Natural killer cell (primary cell): ENCODE results near the gene ESR1. TPM values are rescaled to one million over a fixed set of nuclear protein-coding genes. Genes with fewer than 3 reads are reported as not detected.

Experiments used
- ATAC-seq, 3 donors: fragments of 150-1000 bp in 2 of 3; fragments of 200-7000 bp in 1 of 3; cut with Tn5 transposase; 1 replicate in 1 of 3; 2 replicates in 2 of 3; pipeline ENCODE4 v1.10.0; 2021; ENCODE audit warnings: mild to moderate bottlenecking in 2 of 3, moderate library complexity in 2 of 3
- DNase-seq, 2 donors: peaks; one replicate each; pipeline versions ENCODE4 v3.0.0 to v3.0.0-alpha.2; 2013 to 2021; ENCODE audit warnings: mixed read lengths in 1 of 2
- H3K27ac ChIP-seq: one replicate; pipeline ENCODE4 v1.5.1; 2013; ENCODE audit warnings: mild to moderate bottlenecking, low read length
- H3K27me3 ChIP-seq: one replicate; pipeline ENCODE4 v1.6.1; 2013; ENCODE audit warnings: low read length; ENCODE audit not compliant: control insufficient read depth, insufficient read depth
- H3K36me3 ChIP-seq: one replicate; pipeline ENCODE4 v1.6.1; 2013; ENCODE audit warnings: low read length; ENCODE audit not compliant: control insufficient read depth, insufficient read depth
- H3K4me1 ChIP-seq: one replicate; pipeline ENCODE4 v1.6.1; 2013; ENCODE audit warnings: low read length; ENCODE audit not compliant: control insufficient read depth, insufficient read depth
- H3K4me3 ChIP-seq: one replicate; pipeline ENCODE4 v1.5.1; 2013; ENCODE audit warnings: low read length
- H3K9me3 ChIP-seq: one replicate; pipeline ENCODE4 v1.6.1; 2013; ENCODE audit warnings: low read length; ENCODE audit not compliant: control insufficient read depth, insufficient read depth
- H3K27ac Mint-ChIP-seq, 2 donors: one replicate each; pipeline ENCODE4 v1.8.0; 2022; ENCODE audit warnings: mild to moderate bottlenecking in 2 of 2, mixed read lengths in 2 of 2, moderate library complexity in 1 of 2
- H3K27me3 Mint-ChIP-seq, 2 donors: one replicate each; pipeline ENCODE4 v1.8.0; 2022; ENCODE audit warnings: low read depth in 2 of 2, mixed read lengths in 2 of 2
- H3K36me3 Mint-ChIP-seq: one replicate; pipeline ENCODE4 v1.8.0; 2022; ENCODE audit warnings: mixed read lengths
- H3K4me1 Mint-ChIP-seq, 2 donors: one replicate each; pipeline ENCODE4 v1.8.0; 2022; ENCODE audit warnings: mixed read lengths in 2 of 2
- H3K4me3 Mint-ChIP-seq: one replicate; pipeline ENCODE4 v1.8.0; 2022; ENCODE audit warnings: mild to moderate bottlenecking, moderate library complexity, mixed read lengths
- H3K9me3 Mint-ChIP-seq, 2 donors: one replicate each; pipeline ENCODE4 v1.8.0; 2022; ENCODE audit warnings: mixed read lengths in 2 of 2
- CTCF ChIP-seq: fragments of 200-600 bp; IDR thresholded peaks from one replicate; pipeline ENCODE4 v1.8.0; 2022; ENCODE audit warnings: antibody characterized with exemption
- WGBS: methylation state at CpG from one replicate; pipeline ENCODE4 v1.1.7; 2013; ENCODE audit warnings: missing lambda C conversion rate; ENCODE audit not compliant: insufficient coverage; 5-methylcytosine and 5-hydroxymethylcytosine counted together
- intact Hi-C: fragments of 100-400 bp; cut with micrococcal nuclease; formaldehyde crosslinking; loops from one replicate; pipeline ENCODE4 v1.14.2; 2022
- total RNA-seq, 4 donors: library from RNA; stranded (reverse); fragments of 120-200 nt in 1 of 4; gene quantifications; one replicate each; pipeline versions ENCODE4 v1.2.3 to v1.2.4, GENCODE V29; 2013 to 2022

The ESR1 gene
- total RNA-seq, 3 donors from 2014 or later (not counting 1 experiment from before 2014, with no cell fraction given) = 0.11 to 0.64 (median 0.60) TPM

GRCh38 chr6:152078804-152079203 lies 271.3 kb downstream of the ESR1 start:
- Mint-ChIP-seq H3K27ac (no peak overlapping the region), H3K4me1 (no peaks in the 10 kb centered on the region), H3K36me3 (peaks cover 20% of the 10 kb centered on the region), H3K27me3 (peaks cover 15 to 31% of the 10 kb centered on the region in 2 donors), H3K4me3 (no peak overlapping the region), H3K9me3 (peaks cover 6 to 8% of the 10 kb centered on the region in 2 donors)
- TF ChIP-seq CTCF = no peak
- intact Hi-C loops = no loop called here
- ATAC-seq (no peak), DNase-seq (no peak)
- 96% methylated on average over 7 of the region's 7 CpGs for WGBS
- Histone ChIP-seq H3K4me1 (no peaks in the 10 kb centered on the region), H3K9me3 (peaks cover 2% of the 10 kb centered on the region), H3K4me3 (no peak overlapping the region), H3K27ac (no peak overlapping the region), H3K36me3 (no peaks in the 10 kb centered on the region), H3K27me3 (no peaks in the 10 kb centered on the region)

- H3K4me3 Mint-ChIP-seq = no peak overlapping the region
- no peak overlapping the region for H3K4me3 ChIP-seq
- H3K4me1 ChIP-seq = no peaks in the 10 kb centered on the region
Observed at GRCh38 chr6:152085451-152085921, 278.0 kb downstream of the ESR1 start.

GRCh38 chr6:152086223-152086873 lies 278.9 kb downstream of the ESR1 start:
- Histone ChIP-seq H3K27me3 (no peaks in the 10 kb centered on the region), H3K9me3 (no peaks in the 10 kb centered on the region), H3K27ac (no peak overlapping the region), H3K4me1 (no peaks in the 10 kb centered on the region), H3K4me3 (no peak overlapping the region), H3K36me3 (no peaks in the 10 kb centered on the region)
- no peak overlapping the region for H3K4me3 Mint-ChIP-seq
- no peaks in the 10 kb centered on the region for H3K9me3 Mint-ChIP-seq
- 92% methylated on average over 2 of the region's 3 CpGs for WGBS
- ATAC-seq (no peak), DNase-seq (no peak)
- intact Hi-C loops = no loop called here
- no peaks in the 10 kb centered on the region for H3K4me1 Mint-ChIP-seq
- peaks cover 9 to 11% of the 10 kb centered on the region in 2 donors for H3K27me3 Mint-ChIP-seq
- no peak overlapping the region for H3K27ac Mint-ChIP-seq
- TF ChIP-seq CTCF = no peak
- no peaks in the 10 kb centered on the region for H3K36me3 Mint-ChIP-seq

More at GRCh38 chr6:152085451-152085921, 278.0 kb downstream of the ESR1 start:
- Mint-ChIP-seq H3K27ac (no peak overlapping the region), H3K9me3 (no peaks in the 10 kb centered on the region), H3K36me3 (no peaks in the 10 kb centered on the region), H3K4me1 (no peaks in the 10 kb centered on the region), H3K27me3 (peaks cover 9 to 12% of the 10 kb centered on the region in 2 donors)
- Histone ChIP-seq H3K9me3 (no peaks in the 10 kb centered on the region), H3K27ac (no peak overlapping the region), H3K36me3 (no peaks in the 10 kb centered on the region), H3K27me3 (no peaks in the 10 kb centered on the region)
- intact Hi-C loops = no loop called here
- ATAC-seq (no peak), DNase-seq (no peak)
- WGBS = 96% methylated on average over 4 of the region's 4 CpGs
- TF ChIP-seq CTCF = no peak

- no peaks in the 10 kb centered on the region for H3K9me3 Mint-ChIP-seq
- Histone ChIP-seq H3K4me3 (no peak overlapping the region), H3K27ac (no peak overlapping the region), H3K27me3 (no peaks in the 10 kb centered on the region), H3K9me3 (no peaks in the 10 kb centered on the region), H3K4me1 (no peaks in the 10 kb centered on the region), H3K36me3 (no peaks in the 10 kb centered on the region)
- 63% methylated on average over 2 of the region's 2 CpGs for WGBS
- no peak overlapping the region for H3K27ac Mint-ChIP-seq
- no peak for TF ChIP-seq CTCF
- H3K4me1 Mint-ChIP-seq = no peaks in the 10 kb centered on the region
- DNase-seq (no peak), ATAC-seq (no peak)
- no peaks in the 10 kb centered on the region for H3K36me3 Mint-ChIP-seq
- peaks cover 7 to 11% of the 10 kb centered on the region in 2 donors for H3K27me3 Mint-ChIP-seq
- intact Hi-C loops = no loop called here
- no peak overlapping the region for H3K4me3 Mint-ChIP-seq
Observed at GRCh38 chr6:152087096-152087495, 279.6 kb downstream of the ESR1 start.
